Femur (tissue), 1 donor: ENCODE results near the gene PACS2.
"Not testable (repeated sequence)": the region's sequence is repeated elsewhere in the genome, so short reads cannot be mapped to it uniquely, and the experiment has no call there.

ENCODE experiments used
- DNase-seq: peaks from one replicate; pipeline ENCODE4 v3.0.0-alpha.2; 2017

Gene PACS2

DNA sequence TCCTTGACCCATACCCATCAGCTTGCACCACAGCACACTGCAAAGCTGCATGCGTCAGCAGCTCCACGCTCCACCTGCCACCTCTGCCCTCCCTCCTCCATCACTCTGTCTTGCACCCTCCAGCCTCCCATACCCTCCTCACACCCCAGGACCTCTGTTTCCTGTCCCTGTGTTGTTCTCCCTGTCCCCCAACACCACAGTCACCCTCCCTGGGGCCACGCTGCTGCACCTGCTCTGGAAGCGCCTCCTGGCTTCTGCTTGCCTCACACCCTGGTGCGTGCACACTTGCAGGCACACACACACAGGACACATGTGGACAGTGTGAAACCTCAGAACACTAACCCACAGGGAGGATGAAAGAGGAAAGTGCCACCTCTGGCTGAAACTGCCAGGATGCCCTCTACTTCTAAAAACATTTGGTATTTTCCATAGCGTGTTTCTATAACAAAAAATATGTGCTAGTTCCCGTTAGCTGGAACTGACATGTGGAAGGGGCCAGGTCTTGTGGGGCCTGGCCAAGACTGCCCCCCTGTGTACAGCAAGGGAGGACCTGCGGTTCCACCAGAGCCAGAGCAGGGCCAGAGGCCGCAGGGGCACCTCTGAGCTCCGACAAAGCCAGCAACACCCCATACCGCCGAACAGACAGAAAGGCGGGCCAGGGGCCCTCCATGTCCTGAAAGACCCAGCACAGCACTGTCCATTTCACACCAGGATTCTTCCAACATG lies 23.8 kb upstream of the PACS2 start:
- DNase-seq = no peak

DNA sequence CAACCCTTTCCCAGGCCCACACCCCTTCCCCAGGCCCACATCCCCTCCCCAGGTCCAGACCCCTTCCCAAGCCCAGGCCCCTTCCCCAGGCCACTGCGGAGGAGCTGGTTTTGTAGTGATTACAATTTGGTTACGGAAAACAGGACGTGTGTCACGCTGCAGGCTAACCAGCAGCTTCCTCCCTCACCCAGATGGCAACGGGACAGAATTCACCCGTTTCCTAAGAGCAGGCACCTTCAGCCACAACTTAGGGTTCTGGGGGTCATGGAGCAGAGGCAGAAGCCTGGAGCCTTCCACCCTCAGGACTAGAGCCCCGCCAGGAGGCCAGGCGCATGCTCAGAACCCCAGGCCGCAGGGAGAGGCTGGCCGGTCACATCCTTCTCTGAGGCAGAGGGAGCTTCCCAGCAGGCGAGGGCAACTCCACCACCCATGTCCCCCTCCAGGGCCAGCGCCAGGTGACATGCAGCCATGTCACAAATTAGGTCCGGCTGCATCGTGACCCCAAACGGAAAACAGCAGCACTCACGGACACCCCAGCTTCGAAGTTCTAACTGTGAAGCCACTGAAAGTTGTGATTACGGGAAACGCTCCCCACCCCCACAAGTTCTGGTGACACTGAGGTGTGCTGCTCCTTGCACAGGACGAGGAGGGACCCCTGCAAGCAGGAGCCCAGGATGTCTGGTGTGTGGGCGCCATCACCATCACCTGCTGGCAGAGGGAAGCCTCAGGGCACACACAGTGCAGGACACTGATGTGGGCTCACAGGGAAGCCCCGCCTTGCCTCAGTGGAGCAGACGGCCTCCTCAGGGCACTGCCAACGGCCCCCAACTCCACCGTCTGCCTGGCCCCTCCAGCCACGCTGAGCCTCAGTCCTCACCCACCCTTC lies 21.5 kb upstream of the PACS2 start:
- DNase-seq = no peak

DNA sequence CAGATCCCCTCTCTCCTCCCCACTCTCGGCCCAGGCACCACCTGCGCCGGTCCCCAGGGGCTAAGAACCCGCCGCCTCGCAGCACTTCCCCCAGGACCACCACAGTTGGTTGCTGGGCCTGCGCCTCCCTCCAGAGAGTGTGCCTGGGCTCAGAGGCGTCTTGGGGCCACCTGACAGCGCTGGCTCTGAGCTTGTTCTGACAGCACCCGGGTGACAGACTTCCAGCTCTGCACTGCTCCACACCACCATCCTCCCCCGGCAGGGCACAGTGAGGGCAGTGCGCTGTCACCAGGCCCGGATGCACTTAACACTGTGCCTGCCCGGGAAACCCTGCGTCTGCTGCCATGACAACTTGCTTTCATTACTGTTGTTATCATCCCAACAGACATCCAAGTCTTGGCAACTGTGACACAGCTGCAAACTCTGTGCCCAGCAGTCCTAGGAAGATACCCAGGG lies 20.4 kb upstream of the PACS2 start:
- peak; percentile 74 for DNase-seq

DNA sequence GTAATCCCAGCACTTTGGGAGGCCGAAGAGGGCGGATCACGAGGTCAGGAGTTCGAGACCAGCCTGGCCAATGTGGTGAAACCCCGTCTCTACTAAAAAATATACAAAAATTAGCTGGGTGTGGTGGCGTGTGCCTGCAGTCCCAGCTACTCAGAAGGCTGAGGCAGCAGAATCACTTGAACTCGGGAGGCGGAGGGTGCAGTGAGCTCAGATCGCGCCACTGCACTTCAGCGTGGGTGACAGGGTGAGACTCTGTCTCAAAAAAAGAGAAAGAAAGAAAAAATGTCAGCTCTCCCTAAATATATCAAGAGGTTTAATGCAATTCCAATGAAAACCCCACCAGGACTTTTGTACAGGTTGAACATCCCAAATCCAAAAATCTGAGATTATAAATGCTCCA lies 17.2 kb upstream of the PACS2 start:
- DNase-seq = not testable (repeated sequence)

DNA sequence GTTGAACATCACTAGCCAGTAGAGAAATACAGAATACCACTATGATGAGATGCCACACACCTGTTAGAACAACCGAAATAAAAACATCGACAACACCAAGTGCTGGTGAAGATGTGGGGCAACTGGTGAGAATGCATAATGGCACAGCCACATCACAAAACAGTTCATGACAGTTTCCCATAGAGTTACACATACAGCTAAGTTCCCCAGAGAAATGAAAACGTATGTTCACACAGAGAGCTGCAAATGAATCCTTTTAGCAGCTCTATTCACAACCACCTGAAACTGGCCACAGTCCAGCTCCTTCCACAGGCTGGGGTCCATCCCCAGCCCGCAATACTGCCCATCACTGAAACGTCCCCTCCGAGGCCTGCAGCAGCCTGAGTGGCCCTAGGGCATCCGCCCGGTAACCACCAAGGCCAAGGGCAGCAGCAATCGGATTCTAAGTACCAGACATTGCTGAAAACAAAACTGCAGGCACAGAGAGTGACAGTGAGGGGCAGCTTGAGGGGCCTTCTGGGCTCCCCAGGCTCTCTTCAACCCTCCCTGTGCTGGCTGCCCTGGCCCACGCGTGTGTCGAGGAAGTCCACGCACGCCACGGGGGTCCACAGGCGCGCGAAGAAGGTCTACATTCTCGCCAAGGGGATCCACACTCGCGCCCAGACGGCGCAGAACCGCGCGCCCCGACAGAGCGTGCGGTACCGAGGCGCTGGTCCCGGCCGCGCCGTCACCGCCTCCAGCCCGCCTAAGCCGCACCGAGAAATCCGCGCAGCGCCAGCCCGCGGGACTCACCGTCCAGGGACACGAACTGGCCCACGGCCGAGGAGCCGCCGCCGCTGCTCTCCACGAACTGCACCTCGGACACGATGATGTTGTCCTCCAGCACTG lies 14.7 kb upstream of the PACS2 start:
- DNase-seq = no peak

DNA sequence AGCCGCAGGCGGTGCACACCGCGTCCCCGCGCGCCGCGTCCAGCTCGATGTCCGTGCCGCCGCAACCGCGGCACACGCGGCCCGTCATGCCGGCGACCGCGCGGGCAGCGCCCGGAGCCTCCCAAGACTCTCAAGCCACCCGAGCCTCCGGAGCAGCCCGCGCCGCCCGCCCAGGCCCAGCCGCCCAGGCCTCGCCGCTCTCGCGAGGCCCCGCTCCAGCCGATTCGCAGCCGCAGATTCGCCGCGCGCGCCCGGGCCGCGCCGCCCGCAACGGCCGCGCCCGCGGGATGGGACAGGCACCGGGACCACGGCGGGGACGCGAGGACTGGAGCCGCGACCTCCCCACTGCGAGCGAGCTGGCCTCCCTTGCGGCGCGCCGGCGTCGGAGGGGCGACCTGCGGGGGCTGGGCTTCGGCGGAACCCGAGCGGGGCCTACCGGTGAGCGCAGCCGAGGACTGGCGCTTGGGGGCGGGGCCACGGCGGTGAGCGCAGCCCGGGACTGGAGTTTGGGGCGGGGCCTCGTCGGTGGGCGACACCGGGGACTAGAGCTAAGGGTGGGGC lies 13.9 kb upstream of the PACS2 start, which contains the start of gene BRF1:
Gene BRF1, minus strand, starts transcription at position 460 of the 561 bp plus-strand sequence. Its CDS starts 372 bp downstream, at position 88.
- peak; percentile 97 for DNase-seq

DNA sequence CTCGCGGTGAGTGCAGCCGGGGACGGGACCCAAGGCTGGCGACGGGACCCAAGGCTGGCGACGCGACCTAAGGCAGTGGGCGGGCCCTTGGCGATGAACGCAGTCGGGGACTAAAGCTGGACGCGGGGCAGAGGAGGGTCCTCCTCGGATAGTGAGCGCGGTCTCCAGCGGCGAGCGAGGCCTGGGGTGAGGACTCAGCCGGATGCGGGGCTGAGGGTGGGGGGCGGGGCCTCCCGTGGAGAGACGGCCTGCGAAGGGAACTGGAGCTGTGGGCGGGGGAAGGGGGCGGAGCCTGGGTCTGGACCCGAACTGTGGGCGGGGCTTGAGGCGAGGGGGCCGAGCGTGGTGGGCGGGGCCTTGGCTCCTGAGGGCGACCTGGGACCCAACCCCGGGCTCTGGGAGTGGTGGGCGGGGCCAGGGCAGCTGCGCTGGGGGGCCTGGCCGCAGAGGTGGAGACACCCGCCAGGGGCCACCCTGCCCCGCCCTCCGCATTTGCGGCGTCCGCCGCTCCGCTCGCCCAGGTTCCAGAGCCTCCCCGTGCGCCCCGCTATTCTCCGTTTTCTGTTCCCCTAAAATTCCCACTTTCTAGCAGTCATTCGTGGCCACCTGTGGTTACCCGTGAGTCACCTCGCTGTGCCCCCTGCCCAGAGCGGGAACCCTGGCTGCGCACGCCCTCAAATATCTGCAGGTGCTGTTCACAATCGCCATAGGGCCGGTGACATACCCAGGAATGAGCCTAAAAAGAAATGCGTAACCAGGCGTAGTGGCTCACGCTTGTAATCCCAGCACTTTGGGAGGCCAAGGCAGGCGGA lies 13.2 kb upstream of the PACS2 start:
- peak; percentile 97 for DNase-seq

DNA sequence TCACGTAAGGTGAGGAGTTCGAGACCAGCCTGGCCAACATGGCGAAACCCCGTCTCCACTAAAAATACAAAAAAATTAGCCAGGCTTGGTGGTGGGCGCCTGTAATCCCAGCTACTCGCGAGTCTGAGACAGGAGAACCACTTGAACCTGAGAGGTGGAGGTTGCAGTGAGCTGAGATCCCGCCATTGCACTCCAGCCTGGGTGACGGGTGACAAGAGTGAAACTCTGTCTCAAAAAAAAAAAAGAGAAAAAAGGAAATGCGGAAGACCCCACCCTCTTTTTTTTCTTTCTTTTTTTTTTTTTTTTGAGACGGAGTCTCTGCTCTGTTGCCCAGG lies 12.7 kb upstream of the PACS2 start:
- DNase-seq = not testable (repeated sequence)

DNA sequence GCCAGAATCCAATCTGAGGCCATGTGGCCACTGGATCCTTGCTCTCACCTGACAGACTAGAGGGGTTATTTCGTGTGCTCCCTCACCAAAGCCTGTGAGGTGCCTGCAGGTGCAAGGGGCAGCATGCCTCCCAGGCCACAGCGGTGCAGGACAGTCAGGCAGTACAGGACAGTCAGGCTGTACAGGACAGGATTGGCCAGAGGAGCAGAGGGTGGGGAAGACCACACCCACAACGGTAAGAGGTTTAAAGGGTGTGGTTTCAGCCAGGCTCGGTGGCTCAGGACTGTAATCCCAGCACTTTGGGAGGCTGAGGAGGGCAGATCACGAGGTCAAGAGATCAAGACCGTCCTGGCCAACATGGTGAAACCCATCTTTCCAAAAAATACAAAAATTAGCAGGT lies 10.6 kb upstream of the PACS2 start:
- DNase-seq = no peak

DNA sequence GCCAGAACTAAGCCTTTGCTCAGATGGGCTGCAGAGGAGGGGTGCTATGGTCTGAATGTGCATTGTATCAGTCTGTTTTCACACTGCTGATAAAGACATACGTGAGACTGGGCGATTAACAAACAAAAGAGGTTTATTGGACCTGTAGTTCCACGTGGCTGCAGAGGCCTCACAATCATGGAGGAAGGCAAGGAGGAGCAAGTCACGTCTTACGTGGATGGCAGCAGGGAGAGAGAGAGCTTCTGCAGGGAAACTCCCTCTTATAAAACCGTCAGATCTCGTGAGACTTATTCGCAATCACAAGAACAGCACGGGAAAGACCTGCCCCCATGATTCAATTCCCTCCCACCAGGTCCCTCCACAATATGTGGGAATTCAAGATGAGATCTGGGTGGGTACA lies 10.0 kb upstream of the PACS2 start:
- DNase-seq = no peak

DNA sequence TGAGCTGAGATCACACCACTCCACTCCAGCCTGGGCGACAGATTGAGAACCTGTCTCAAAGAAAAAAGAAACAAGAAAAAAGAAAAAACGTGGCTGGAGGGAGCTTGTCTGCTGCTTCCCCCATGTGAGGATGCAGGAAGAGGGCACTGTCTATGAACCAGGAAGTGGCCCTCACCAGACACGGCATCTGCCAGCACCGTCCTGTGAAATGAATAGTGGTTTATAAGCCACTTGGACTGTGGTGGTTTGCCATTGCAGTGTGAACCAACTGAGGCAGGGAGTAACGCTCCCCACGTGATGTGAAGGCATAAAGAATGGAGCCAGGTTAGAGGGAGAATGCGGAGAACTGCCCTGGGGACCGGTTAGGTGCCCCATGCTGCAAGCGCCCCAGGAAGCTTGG lies 9.2 kb upstream of the PACS2 start:
- DNase-seq = no peak

DNA sequence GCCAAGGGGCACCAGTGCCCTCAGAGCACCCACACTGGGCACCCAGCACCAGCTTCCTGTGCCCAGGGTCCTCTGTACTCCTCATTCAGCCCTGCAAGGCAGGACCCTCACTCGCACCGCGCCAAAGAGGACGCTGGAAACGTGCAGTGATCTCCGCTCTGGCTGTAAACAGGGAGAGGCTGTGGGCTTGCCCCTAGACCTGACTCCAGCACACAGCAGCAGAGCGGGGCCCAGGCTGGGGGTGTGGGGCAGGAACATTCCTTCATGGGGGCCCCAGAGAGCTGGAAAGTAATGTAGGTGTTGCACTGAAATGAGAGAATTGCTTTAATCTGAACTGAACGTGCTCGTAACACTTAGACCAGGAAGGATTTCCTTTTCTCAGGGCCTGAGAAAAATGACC lies 8.8 kb upstream of the PACS2 start:
- no peak for DNase-seq

DNA sequence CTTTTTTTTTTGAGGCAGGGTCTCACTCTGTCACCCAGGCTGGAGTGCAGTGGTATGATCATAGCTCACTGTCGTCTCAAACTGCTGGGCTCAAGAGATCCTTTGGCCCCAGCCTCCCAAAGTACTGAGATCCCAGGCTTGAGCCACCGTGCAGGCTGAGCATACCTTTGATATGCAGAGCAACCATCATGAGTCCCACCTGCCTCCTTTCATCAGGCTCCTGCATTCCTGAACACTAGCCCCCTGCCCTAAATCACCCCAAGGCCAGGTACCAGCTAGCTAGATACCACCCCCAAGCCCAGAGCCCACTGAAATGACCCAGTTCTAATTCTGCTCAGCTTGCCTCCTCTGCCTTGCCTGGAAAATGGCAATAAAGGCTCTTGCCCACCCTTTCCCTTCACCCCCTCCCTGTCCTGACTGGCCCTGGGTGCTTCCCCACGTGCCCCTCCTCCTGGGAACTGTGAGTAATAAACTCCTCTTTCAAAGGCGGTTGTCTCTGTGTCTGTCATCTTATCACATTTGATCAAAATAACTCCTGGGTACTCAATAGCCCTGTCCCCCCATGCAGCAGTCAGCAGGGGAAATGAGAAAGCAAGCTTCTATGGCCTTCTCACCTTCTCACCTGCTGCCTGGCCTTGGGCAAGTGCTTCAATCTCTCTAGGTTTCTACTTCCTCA lies 7.4 kb upstream of the PACS2 start:
- DNase-seq = no peak

DNA sequence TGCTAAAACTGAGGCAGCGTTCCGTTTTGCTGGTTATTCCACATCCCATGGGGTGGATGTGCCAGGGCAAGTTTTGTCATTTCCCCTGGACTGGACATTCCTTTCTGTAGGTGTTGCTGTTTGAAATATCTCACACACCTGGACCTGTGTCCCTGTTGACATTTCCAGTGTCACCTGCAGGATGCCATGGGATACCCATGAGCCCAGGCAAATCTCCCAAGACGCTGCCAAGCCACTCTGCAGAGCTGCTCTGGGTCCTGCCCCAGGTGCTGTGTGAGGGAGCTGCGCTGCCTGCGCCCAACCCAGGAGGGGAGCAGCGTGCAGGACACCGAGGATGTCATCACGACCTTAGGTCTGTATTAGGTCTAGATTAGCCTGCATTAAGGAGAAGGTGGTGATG lies 5.2 kb upstream of the PACS2 start:
- DNase-seq = no peak

DNA sequence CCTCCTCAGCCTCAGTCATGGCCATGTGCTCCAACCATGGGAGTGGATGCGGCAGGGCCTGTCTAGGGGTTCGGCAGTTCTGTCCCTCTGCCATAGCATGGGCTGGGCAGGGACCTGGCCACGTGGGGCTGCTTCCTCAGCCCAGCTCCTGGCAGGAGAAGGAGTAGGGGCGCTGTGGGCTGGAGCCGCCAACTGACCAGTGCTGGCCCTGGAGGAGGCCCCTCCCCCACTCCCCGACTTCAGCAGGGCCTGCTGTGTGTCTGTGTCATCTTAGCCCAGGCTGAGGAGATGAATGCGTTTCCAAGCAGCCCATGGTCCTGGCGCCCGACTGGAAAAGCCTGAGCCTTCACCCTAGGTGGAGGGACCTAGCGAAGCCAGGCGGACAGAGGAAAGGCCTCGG lies 2.7 kb upstream of the PACS2 start:
- DNase-seq = no peak

DNA sequence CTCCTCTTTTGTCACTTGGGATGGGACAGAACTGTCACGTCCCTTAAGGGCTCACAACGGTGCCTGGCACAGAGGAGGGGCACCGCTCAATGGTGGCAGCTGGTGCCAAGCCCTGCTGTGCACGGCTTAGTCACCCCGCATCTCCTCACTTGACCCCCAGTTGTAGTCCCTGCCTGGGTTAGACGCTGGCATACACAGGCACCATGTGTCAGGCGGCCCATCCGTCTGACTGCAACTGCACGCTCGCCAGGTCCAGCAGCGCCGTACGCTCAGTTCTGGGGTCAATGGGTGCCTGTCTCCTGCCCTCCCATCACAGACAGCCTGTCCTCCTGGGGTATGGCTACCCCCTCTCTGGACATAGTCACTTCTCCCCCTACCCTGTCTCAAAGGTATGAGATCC lies 1.6 kb upstream of the PACS2 start:
- no peak for DNase-seq

DNA sequence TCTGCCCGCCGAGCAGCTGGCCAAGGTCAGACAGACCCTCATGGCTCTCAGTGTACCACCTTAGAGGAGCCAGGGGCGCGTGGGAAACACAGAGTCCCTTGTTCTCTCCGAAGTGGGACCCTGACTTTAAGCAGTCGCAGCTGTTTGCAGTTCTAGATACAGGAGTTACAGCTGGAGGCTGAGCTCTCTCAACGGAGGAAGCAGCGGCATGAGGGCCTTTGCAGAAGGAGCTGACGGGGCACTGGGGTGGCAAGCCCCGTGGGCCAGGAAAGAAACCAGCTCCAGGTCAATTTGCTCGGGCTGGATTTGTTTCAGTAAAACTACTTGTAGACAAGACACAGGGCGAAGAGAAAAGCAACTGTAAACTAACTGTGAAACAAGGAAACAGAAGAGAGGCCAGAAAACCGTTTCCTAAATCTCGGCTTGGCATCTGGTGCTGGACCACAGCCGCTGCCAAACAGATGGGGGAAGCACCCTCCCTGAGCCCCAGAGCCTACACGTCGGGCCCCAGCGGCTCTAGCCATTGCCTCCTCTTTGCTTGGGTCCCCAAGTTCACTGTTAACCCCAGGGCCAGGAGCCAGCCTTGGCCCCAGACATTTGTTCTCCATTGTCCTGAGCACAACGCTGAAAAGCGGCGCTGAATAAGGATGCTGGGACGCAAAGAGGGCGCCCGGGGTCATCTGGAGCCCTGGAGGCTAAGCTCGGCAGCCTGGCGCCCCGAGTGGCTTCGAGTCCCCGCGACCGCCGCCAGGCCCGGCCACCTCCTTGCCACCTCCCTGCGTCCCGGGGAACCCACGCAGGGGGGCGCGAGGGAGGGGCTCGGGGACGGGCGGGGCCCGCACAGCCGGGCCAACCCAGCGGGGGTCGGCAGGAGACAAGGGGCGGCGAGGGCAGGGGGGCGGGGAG lies 914 bp upstream of the PACS2 start:
- DNase-seq = peak; percentile 67

DNA sequence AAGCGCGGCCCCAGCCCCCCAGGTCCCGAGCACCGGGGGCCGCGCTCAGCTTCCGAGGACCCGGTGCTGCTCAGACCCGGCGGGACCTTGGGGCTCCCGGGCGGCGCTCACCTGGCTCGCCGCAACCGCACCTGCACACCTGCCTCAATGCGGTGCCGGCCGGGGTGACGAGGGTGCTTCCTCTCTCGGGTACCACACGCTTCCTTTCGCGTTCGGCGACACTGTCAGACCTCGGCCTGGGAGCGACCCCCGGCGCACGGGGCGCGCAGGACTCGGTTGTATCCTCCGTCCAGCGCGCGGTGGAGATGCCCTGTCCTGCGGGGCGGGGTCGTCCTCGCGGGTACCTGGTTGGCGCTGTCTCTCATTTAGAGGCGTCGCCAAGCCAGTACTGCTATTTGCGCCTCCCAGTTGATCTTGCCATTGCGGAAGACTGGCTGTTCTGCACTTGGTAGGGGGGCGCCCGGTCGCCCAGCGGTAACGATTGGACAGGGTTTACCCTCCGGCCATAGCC lies 718 bp downstream of the PACS2 start:
- DNase-seq = no peak

DNA sequence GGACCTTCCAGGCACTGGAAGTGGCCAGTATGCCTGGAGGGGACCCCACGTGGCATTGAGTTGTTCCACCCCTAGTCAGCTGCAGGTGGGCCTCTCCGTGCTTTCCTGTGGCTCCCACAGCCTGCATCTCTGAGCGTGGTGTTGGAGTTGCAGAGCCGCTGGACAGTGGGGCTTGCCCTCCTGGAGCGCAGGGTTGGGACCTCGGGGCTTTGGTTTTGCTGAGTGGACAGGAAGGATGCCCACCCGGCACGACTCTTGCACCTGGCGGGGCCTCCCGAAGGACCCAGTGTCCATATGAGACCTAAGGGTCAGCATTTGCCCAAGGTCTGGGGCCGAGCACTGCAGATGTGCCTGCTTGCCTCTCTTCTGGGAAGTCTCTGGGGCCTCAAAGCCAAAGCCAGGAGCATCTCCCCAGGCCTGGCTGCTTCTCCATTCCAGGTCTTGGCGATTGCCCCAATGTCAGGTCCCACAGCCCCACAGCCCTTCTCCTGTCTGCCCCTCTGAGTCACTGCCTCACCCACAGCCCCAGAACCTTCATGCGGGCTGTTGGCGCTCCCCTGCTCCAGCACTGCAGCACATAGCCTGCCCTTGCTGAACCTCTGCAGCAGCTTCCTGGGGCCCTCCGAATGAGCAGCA lies 1.5 kb downstream of the PACS2 start:
- no peak for DNase-seq

DNA sequence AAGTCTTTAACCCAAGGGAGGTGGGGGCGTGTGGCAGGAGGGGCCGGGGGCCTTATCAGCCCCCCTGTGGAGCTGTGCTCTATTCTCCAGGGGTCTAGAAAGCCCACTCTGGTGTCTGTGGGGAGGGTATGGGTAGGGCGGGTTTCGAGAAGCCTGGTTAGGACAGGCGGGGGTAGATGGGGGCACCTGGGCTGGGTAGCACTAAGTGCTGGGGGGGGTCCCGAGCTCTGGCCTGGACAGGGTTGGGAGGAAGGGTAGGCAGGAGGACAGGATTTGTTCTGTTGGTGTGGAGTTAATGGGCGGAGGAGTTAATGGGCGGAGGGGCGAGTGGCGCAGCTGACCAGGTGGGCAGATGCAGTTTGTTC lies 2.0 kb downstream of the PACS2 start:
- DNase-seq = no peak
